Neuronal stem cell (in vitro differentiated cells): Measurements from ENCODE around the gene CFAP54.

Experiments used
- DNase-seq: peaks from one replicate; pipeline ENCODE4 v3.0.0-alpha.2; 2013; ENCODE audit warnings: low spot score
- H2AFZ ChIP-seq: one replicate; pipeline ENCODE4 v1.6.1; 2013; ENCODE audit warnings: mild to moderate bottlenecking, low read length, inconsistent platforms
- H2AK5ac ChIP-seq: 2 replicates; pipeline ENCODE4 v1.6.1; 2013; ENCODE audit warnings: low read depth, mild to moderate bottlenecking, inconsistent platforms, low read length, moderate library complexity, mixed read lengths
- H2BK120ac ChIP-seq: 2 replicates; pipeline ENCODE4 v1.6.1; 2013; ENCODE audit warnings: low read depth, mild to moderate bottlenecking, inconsistent platforms, low read length, moderate library complexity, mixed read lengths
- H2BK12ac ChIP-seq: one replicate; pipeline ENCODE4 v1.6.1; 2013; ENCODE audit warnings: low read length, inconsistent platforms
- H2BK15ac ChIP-seq: 2 replicates; pipeline ENCODE4 v1.6.1; 2013; ENCODE audit warnings: mild to moderate bottlenecking, low read length, inconsistent platforms, mixed read lengths
- H2BK5ac ChIP-seq: one replicate; pipeline ENCODE4 v1.6.1; 2013; ENCODE audit warnings: inconsistent platforms, mild to moderate bottlenecking, low read length, moderate library complexity
- H3K14ac ChIP-seq: one replicate; pipeline ENCODE4 v1.6.1; 2013; ENCODE audit warnings: low read length, inconsistent platforms
- H3K18ac ChIP-seq: 2 replicates; pipeline ENCODE4 v1.6.1; 2013; ENCODE audit warnings: low read length, inconsistent platforms
- H3K23ac ChIP-seq: 2 replicates; pipeline ENCODE4 v1.6.1; 2013; ENCODE audit warnings: low read depth, mild to moderate bottlenecking, mixed read lengths, low read length, inconsistent platforms; ENCODE audit not compliant: poor library complexity
- H3K27ac ChIP-seq: replicated peaks from 3 replicates; pipeline ENCODE4 v1.5.1; 2013; ENCODE audit warnings: low read length, inconsistent platforms
- H3K27me3 ChIP-seq, 3 experiments: 2 replicates each; pipeline ENCODE4 v1.6.1; 2013; ENCODE audit warnings: low read length in 3 of 3, mild to moderate bottlenecking in 2 of 3, inconsistent platforms in 1 of 3, low read depth in 1 of 3, mixed read lengths in 1 of 3, moderate library complexity in 1 of 3; ENCODE audit not compliant: control insufficient read depth in 3 of 3, insufficient read depth in 3 of 3
- H3K36me3 ChIP-seq, 2 donors: replicated peaks in 1 of 2; 2 replicates each; pipeline ENCODE4 v1.6.1; 2013; ENCODE audit warnings: low read length in 2 of 2; ENCODE audit not compliant: control insufficient read depth in 2 of 2, insufficient read depth in 2 of 2
- H3K4ac ChIP-seq: 2 replicates; pipeline ENCODE4 v1.6.1; 2013; ENCODE audit warnings: inconsistent platforms, mild to moderate bottlenecking, low read length, moderate library complexity
- H3K4me1 ChIP-seq, 2 donors: 1 replicate in 1 of 2; 2 replicates in 1 of 2; pipeline ENCODE4 v1.6.1; 2013; ENCODE audit warnings: low read length in 2 of 2, low read depth in 1 of 2; ENCODE audit not compliant: control insufficient read depth in 2 of 2, insufficient read depth in 1 of 2
- H3K4me2 ChIP-seq: one replicate; pipeline ENCODE4 v1.6.1; 2013; ENCODE audit warnings: mild to moderate bottlenecking, low read length, inconsistent platforms; ENCODE audit not compliant: insufficient read depth, poor library complexity, severe bottlenecking
- H3K4me3 ChIP-seq, 2 donors: 2 replicates each; pipeline ENCODE4 v1.5.1; 2013; ENCODE audit warnings: low read length in 2 of 2, mild to moderate bottlenecking in 2 of 2, inconsistent platforms in 1 of 2, moderate library complexity in 1 of 2
- H3K79me1 ChIP-seq: one replicate; pipeline ENCODE4 v1.6.1; 2013; ENCODE audit warnings: low read depth, mild to moderate bottlenecking, inconsistent platforms, low read length, moderate library complexity
- H3K9ac ChIP-seq: one replicate; pipeline ENCODE4 v1.6.1; 2013; ENCODE audit warnings: mild to moderate bottlenecking, low read depth, low read length, inconsistent platforms; ENCODE audit not compliant: poor library complexity
- H3K9me3 ChIP-seq, 2 donors: replicated peaks in 1 of 2; 2 replicates each; pipeline versions ENCODE3 to v1.6.1; 2013; ENCODE audit warnings: low read length in 2 of 2, mild to moderate bottlenecking in 2 of 2, inconsistent platforms in 1 of 2, low read depth in 1 of 2, mixed read lengths in 1 of 2, moderate library complexity in 1 of 2; ENCODE audit not compliant: control insufficient read depth in 2 of 2, insufficient read depth in 1 of 2
- H4K8ac ChIP-seq: one replicate; pipeline ENCODE4 v1.6.1; 2013; ENCODE audit warnings: low read depth, mild to moderate bottlenecking, inconsistent platforms, low read length, moderate library complexity
- H4K91ac ChIP-seq: one replicate; pipeline ENCODE4 v1.6.1; 2013; ENCODE audit warnings: low read length, low read depth, mild to moderate bottlenecking, inconsistent platforms; ENCODE audit not compliant: poor library complexity
- WGBS, 2 donors: extraction: QIAGEN DNeasy Blood & Tissue Kit; methylation state at CpG; one replicate each; pipeline ENCODE4 v1.1.7; 2013; ENCODE audit warnings: missing lambda C conversion rate in 2 of 2, mixed read lengths in 1 of 2; ENCODE audit not compliant: insufficient read length in 2 of 2, insufficient replicate concordance in 1 of 2; ENCODE audit errors: extremely low coverage in 2 of 2; 5-methylcytosine and 5-hydroxymethylcytosine counted together

Gene CFAP54

GRCh38 chr12:96806272-96806671 lies 316.9 kb downstream of the CFAP54 start:
- Histone ChIP-seq H3K9ac (no peak overlapping the region), H3K4me3 (no peak overlapping the region), H2BK12ac (no peak overlapping the region), H2AK5ac (no peak overlapping the region), H3K27ac (no peak overlapping the region), H3K4me1 (peaks cover 0 to 9% of the 10 kb centered on the region in 2 donors), H2BK15ac (no peak overlapping the region), H2BK120ac (no peak overlapping the region), H3K4ac (no peak overlapping the region), H4K91ac (no peak overlapping the region), H3K4me2 (no peak overlapping the region), H3K14ac (no peak overlapping the region), H4K8ac (no peak overlapping the region), H3K23ac (no peak overlapping the region), H2BK5ac (no peak overlapping the region), H3K9me3 (peaks cover 7 to 15% of the 10 kb centered on the region in 2 donors), H3K18ac (no peak overlapping the region), H3K36me3 (no peaks in the 10 kb centered on the region), H2AFZ (no peak overlapping the region), H3K79me1 (no peaks in the 10 kb centered on the region), H3K27me3 (no peaks in the 10 kb centered on the region)
- DNase-seq: no peak
- WGBS, 2 donors: no CpG with 5 or more reads among the region's 4 CpGs

- Histone ChIP-seq H4K8ac (no peak overlapping the region), H3K79me1 (no peaks in the 10 kb centered on the region), H3K4ac (no peak overlapping the region), H3K27ac (no peak overlapping the region), H3K9me3 (peaks cover 3 to 15% of the 10 kb centered on the region in 2 donors), H3K4me2 (no peak overlapping the region), H2BK12ac (no peak overlapping the region), H2AK5ac (no peak overlapping the region), H3K23ac (no peak overlapping the region), H2AFZ (no peak overlapping the region), H3K4me3 (no peak overlapping the region), H2BK15ac (no peak overlapping the region), H4K91ac (no peak overlapping the region), H3K18ac (no peak overlapping the region), H3K27me3 (no peaks in the 10 kb centered on the region), H2BK120ac (no peak overlapping the region), H3K9ac (no peak overlapping the region), H3K14ac (no peak overlapping the region), H3K36me3 (no peaks in the 10 kb centered on the region), H3K4me1 (peaks cover 2 to 9% of the 10 kb centered on the region in 2 donors), H2BK5ac (no peak overlapping the region)
- no peak for DNase-seq
- WGBS, 2 donors: no CpG with 5 or more reads among the region's 1 CpG
These were observed 318.4 kb downstream of the CFAP54 start for GRCh38 chr12:96807741-96808140.

GRCh38 chr12:96808587-96808986 lies 319.2 kb downstream of the CFAP54 start:
- Histone ChIP-seq H3K4ac (no peak overlapping the region), H2AFZ (no peak overlapping the region), H3K23ac (no peak overlapping the region), H2BK120ac (no peak overlapping the region), H2BK12ac (no peak overlapping the region), H2AK5ac (no peak overlapping the region), H4K91ac (no peak overlapping the region), H3K4me2 (no peak overlapping the region), H3K14ac (no peak overlapping the region), H2BK15ac (no peak overlapping the region), H3K4me3 (no peak overlapping the region), H3K9ac (no peak overlapping the region), H3K79me1 (no peaks in the 10 kb centered on the region), H3K4me1 (peaks cover 2 to 9% of the 10 kb centered on the region in 2 donors), H3K18ac (no peak overlapping the region), H4K8ac (no peak overlapping the region), H3K27me3 (no peaks in the 10 kb centered on the region), H3K36me3 (no peaks in the 10 kb centered on the region), H2BK5ac (no peak overlapping the region), H3K27ac (no peak overlapping the region), H3K9me3 (peaks cover 0 to 9% of the 10 kb centered on the region in 2 donors)
- WGBS, 2 donors: no CpG with 5 or more reads among the region's 3 CpGs
- no peak for DNase-seq

GRCh38 chr12:96809522-96809921 lies 320.1 kb downstream of the CFAP54 start:
- no peak overlapping the region for H2AK5ac ChIP-seq
- no peaks in the 10 kb centered on the region for H3K27me3 ChIP-seq
- H2BK12ac ChIP-seq: no peak overlapping the region
- no peak for DNase-seq
- no peak overlapping the region for H3K23ac ChIP-seq
- no peak overlapping the region for H3K4me2 ChIP-seq
- no peak overlapping the region for H3K4me3 ChIP-seq
- H4K8ac ChIP-seq: no peak overlapping the region
- no peak overlapping the region for H3K4ac ChIP-seq
- H2BK15ac ChIP-seq: no peak overlapping the region
- no peak overlapping the region for H2BK5ac ChIP-seq
- no peak overlapping the region for H3K14ac ChIP-seq
- H3K36me3 ChIP-seq: no peaks in the 10 kb centered on the region
- no peak overlapping the region for H4K91ac ChIP-seq
- peaks cover 0 to 3% of the 10 kb centered on the region in 2 donors for H3K9me3 ChIP-seq
- no peak overlapping the region for H2BK120ac ChIP-seq
- peaks cover 2 to 9% of the 10 kb centered on the region in 2 donors for H3K4me1 ChIP-seq
- H3K79me1 ChIP-seq: no peaks in the 10 kb centered on the region
- H2AFZ ChIP-seq: no peak overlapping the region
- no peak overlapping the region for H3K9ac ChIP-seq
- H3K18ac ChIP-seq: no peak overlapping the region
- H3K27ac ChIP-seq: peak overlapping the region; percentile 27
